Measurements from ENCODE around the gene ESRRG. TPM values are rescaled to one million over a fixed set of nuclear protein-coding genes. Genes with fewer than 3 reads are reported as not detected.

The ESRRG gene
- total RNA-seq, 6 experiments from 2014 or later: 0.11 to 1.9 (median 0.18) TPM

- no peaks in the 10 kb centered on the region for H3K4me1 ChIP-seq
- ATAC-seq: no peak
- H3K36me3 ChIP-seq: no peaks in the 10 kb centered on the region
- TF ChIP-seq, protein P1, sequence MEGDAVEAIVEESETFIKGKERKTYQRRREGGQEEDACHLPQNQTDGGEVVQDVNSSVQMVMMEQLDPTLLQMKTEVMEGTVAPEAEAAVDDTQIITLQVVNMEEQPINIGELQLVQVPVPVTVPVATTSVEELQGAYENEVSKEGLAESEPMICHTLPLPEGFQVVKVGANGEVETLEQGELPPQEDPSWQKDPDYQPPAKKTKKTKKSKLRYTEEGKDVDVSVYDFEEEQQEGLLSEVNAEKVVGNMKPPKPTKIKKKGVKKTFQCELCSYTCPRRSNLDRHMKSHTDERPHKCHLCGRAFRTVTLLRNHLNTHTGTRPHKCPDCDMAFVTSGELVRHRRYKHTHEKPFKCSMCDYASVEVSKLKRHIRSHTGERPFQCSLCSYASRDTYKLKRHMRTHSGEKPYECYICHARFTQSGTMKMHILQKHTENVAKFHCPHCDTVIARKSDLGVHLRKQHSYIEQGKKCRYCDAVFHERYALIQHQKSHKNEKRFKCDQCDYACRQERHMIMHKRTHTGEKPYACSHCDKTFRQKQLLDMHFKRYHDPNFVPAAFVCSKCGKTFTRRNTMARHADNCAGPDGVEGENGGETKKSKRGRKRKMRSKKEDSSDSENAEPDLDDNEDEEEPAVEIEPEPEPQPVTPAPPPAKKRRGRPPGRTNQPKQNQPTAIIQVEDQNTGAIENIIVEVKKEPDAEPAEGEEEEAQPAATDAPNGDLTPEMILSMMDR (IDR thresholded peaks at IDR 0.05): no peak
- TF ChIP-seq POLR2A (IDR thresholded peaks at IDR 0.05): no peak
- DNase-seq: no peak
- H3K27me3 ChIP-seq: no peaks in the 10 kb centered on the region
- 38% methylated on average over 2 of the region's 2 CpGs for WGBS (ENCODE audit: insufficient coverage, low coverage, low lambda C conversion rate, missing lambda C conversion rate)
- no peak overlapping the region for H3K27ac ChIP-seq
- no peak overlapping the region for H3K4me3 ChIP-seq
- H3K9me3 ChIP-seq: no peaks in the 10 kb centered on the region
- intact Hi-C loops (cut with DNase I): no loop called here
Observed at GRCh38 chr1:216580538-216581057, 142.6 kb downstream of the ESRRG start.

DNA sequence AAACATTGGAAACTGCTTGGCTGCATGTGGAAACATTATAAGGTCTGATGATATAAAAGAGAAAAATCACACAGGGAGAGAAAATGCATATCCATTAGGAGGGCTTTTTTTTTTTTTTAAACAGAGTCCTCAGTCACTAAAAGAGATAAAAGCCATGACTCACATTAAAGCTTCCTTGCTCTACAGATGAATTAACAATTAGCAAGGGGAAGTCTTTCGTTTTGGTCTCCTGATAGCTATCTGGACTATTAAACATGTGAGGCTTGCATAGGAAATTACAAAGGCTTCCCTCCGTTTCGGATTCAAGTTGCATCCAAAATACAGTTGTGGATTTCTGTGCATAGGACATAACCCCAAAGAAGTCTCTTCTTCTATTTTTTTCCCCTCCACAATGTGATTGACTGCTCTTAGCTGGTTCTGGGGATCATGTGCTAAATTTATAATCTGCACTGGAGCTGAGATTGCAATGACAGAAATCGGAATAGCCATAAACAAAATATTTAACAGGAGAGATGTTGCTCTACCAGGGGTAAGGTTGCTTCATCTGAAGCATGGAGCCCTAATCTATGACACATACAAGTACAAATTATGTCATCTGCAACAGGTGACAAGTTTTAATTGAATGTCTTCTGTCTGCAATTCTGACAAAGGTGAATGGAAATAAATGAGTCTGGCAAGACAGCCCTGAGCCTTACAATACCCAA lies 146.8 kb downstream of the ESRRG start:
- TF ChIP-seq, protein P1 (IDR thresholded peaks at IDR 0.05): no peak
- no peak for TF ChIP-seq POLR2A (IDR thresholded peaks at IDR 0.05)

GRCh38 chr1:216566641-216567205 lies 156.5 kb downstream of the ESRRG start:
- no peaks in the 10 kb centered on the region for H3K36me3 ChIP-seq
- H3K4me3 ChIP-seq: no peak overlapping the region
- no peaks in the 10 kb centered on the region for H3K4me1 ChIP-seq
- no peak overlapping the region for H3K27ac ChIP-seq
- H3K9me3 ChIP-seq: no peaks in the 10 kb centered on the region
- 32% methylated on average over 3 of the region's 3 CpGs for WGBS (ENCODE audit: insufficient coverage, low coverage, low lambda C conversion rate, missing lambda C conversion rate)
- TF ChIP-seq, protein P1 (IDR thresholded peaks at IDR 0.05): peak; percentile 36 to 47 (median 42)
- TF ChIP-seq POLR2A (IDR thresholded peaks at IDR 0.05): no peak
- DNase-seq (no peak), ATAC-seq (peak; percentile 34 to 59 (median 56))
- intact Hi-C loops (cut with DNase I): no loop called here
- H3K27me3 ChIP-seq: no peaks in the 10 kb centered on the region

More for the DNA sequence above, 146.8 kb downstream of the ESRRG start:
- DNase-seq (no peak), ATAC-seq (no peak)
- H3K4me3 ChIP-seq: no peak overlapping the region
- no peaks in the 10 kb centered on the region for H3K4me1 ChIP-seq
- H3K36me3 ChIP-seq: no peaks in the 10 kb centered on the region
- H3K27me3 ChIP-seq: no peaks in the 10 kb centered on the region
- no peak overlapping the region for H3K27ac ChIP-seq
- no peaks in the 10 kb centered on the region for H3K9me3 ChIP-seq
- WGBS (ENCODE audit: insufficient coverage, low coverage, low lambda C conversion rate, missing lambda C conversion rate): 44% methylated on average over 4 of the region's 4 CpGs
- intact Hi-C loops (cut with DNase I): no loop called here

- H3K27ac ChIP-seq: no peak overlapping the region
- intact Hi-C loops (cut with DNase I): no loop called here
- H3K36me3 ChIP-seq: no peaks in the 10 kb centered on the region
- ATAC-seq (no peak), DNase-seq (no peak)
- TF ChIP-seq POLR2A (IDR thresholded peaks at IDR 0.05): no peak
- TF ChIP-seq, protein P1 (IDR thresholded peaks at IDR 0.05): no peak
- WGBS (ENCODE audit: insufficient coverage, low coverage, low lambda C conversion rate, missing lambda C conversion rate): 89% methylated on average over 8 of the region's 8 CpGs
- H3K4me3 ChIP-seq: no peak overlapping the region
- no peaks in the 10 kb centered on the region for H3K27me3 ChIP-seq
- no peaks in the 10 kb centered on the region for H3K4me1 ChIP-seq
- no peaks in the 10 kb centered on the region for H3K9me3 ChIP-seq
Observed at GRCh38 chr1:216563087-216563486, 160.1 kb downstream of the ESRRG start.
